Gastroesophageal sphincter (tissue), 4 donors: Measurements from ENCODE around the gene ARHGAP18. TPM values are rescaled to one million over a fixed set of nuclear protein-coding genes. Genes with fewer than 3 reads are reported as not detected.

Experiments used
- ATAC-seq: fragments of 150-250 bp; one replicate; pipeline ENCODE4 v1.9.1; 2016; ENCODE audit warnings: mild to moderate bottlenecking, moderate library complexity
- H3K27ac ChIP-seq, 4 donors: fragments of 200-600 bp; sonication (generic) in 3 of 4; 1 replicate in 3 of 4; 2 replicates in 1 of 4; pipeline ENCODE4 v1.5.1; 2016 to 2019
- H3K27me3 ChIP-seq: fragments of 200-600 bp; sonication (generic); one replicate; pipeline ENCODE4 v1.5.1; 2019
- H3K36me3 ChIP-seq, 2 donors: fragments of 200-600 bp; sonication (generic); one replicate each; pipeline ENCODE4 v1.5.1; 2019; ENCODE audit warnings: control low read depth in 1 of 2
- H3K4me1 ChIP-seq, 3 donors: fragments of 200-600 bp; sonication (generic); 1 replicate in 2 of 3; 2 replicates in 1 of 3; pipeline ENCODE4 v1.5.1; 2016 to 2019; ENCODE audit warnings: control low read depth in 2 of 3
- H3K4me3 ChIP-seq, 2 donors: fragments of 200-600 bp; sonication (generic); one replicate each; pipeline ENCODE4 v1.5.1; 2019; ENCODE audit warnings: mild to moderate bottlenecking in 1 of 2, moderate library complexity in 1 of 2
- H3K9me3 ChIP-seq, 3 donors: fragments of 200-600 bp; sonication (generic); one replicate each; pipeline ENCODE4 v1.5.1; 2017 to 2019; ENCODE audit warnings: control low read depth in 2 of 3
- CTCF ChIP-seq, 4 experiments: fragments of 200-600 bp in 2 of 4; fragments of 450-650 bp in 2 of 4; sonication (generic) in 1 of 4; IDR thresholded peaks; one replicate each; pipeline ENCODE4 v1.5.1; 2017 to 2019; ENCODE audit warnings: antibody characterized with exemption in 4 of 4, mild to moderate bottlenecking in 2 of 4, moderate library complexity in 2 of 4
- EP300 ChIP-seq: sonication (generic); formaldehyde crosslinking; IDR thresholded peaks from one replicate; pipeline ENCODE4 v1.6.1; 2017; ENCODE audit warnings: antibody characterized with exemption, mild to moderate bottlenecking
- POLR2A ChIP-seq, 2 donors: fragments of 450-650 bp; IDR thresholded peaks; one replicate each; pipeline ENCODE4 v1.6.1; 2017; ENCODE audit warnings: antibody characterized with exemption in 2 of 2, mild to moderate bottlenecking in 2 of 2, moderate library complexity in 1 of 2
- POLR2AphosphoS5 ChIP-seq: sonication (generic); formaldehyde crosslinking; IDR thresholded peaks from one replicate; pipeline ENCODE4 v1.6.1; 2017; ENCODE audit warnings: antibody characterized with exemption
- total RNA-seq, 4 donors: library from RNA; depleted of rRNA; stranded (reverse); fragments of >200 nt; gene quantifications; one replicate each; pipeline ENCODE4 v1.1.0, GENCODE V29; 2016

ARHGAP18 gene
- total RNA-seq, 4 donors from 2014 or later, result 2.8 to 15.0 (median 9.4) TPM

GRCh38 chr6:129536271-129536670 is 173.7 kb downstream of the ARHGAP18 start:
- Histone ChIP-seq H3K4me3 (no peak overlapping the region), H3K4me1 (no peaks in the 10 kb centered on the region), H3K9me3 (no peaks in the 10 kb centered on the region), H3K27ac (no peak overlapping the region), H3K36me3 (no peaks in the 10 kb centered on the region), H3K27me3 (no peaks in the 10 kb centered on the region)
- no peak for ATAC-seq
- TF ChIP-seq CTCF (IDR thresholded peaks at IDR 0.05) (no peak), EP300 (no peak), POLR2AphosphoS5 (no peak), POLR2A (IDR thresholded peaks at IDR 0.05) (no peak)

GRCh38 chr6:129534926-129535325 is 175.1 kb downstream of the ARHGAP18 start:
- Histone ChIP-seq H3K36me3 (no peaks in the 10 kb centered on the region), H3K27ac (no peak overlapping the region), H3K4me3 (no peak overlapping the region), H3K27me3 (no peaks in the 10 kb centered on the region), H3K9me3 (no peaks in the 10 kb centered on the region), H3K4me1 (no peaks in the 10 kb centered on the region)
- no peak for TF ChIP-seq POLR2A (IDR thresholded peaks at IDR 0.05)
- TF ChIP-seq CTCF (IDR thresholded peaks at IDR 0.05), result no peak
- no peak for TF ChIP-seq POLR2AphosphoS5
- TF ChIP-seq EP300, result no peak
- ATAC-seq, result no peak

Other genes starting within 250 kb of the ARHGAP18 start
- gene TMEM244, start 151.1 kb upstream of the ARHGAP18 start, total RNA-seq, result not detected